ENCODE results near the gene PRXL2B.

The PRXL2B gene

GRCh38 chr1:2628933-2629626, 42.5 kb downstream of the PRXL2B start:
- in situ Hi-C loops (cut with MboI; ENCODE audit: low pct_unique_long_range_greater_than_20kb, low sequenced_read_pairs): no loop called here
- no peak for DNase-seq

- DNase-seq: no peak
- in situ Hi-C loops (cut with MboI; ENCODE audit: low pct_unique_long_range_greater_than_20kb, low sequenced_read_pairs): no loop called here
These were observed 43.3 kb downstream of the PRXL2B start for GRCh38 chr1:2629627-2630497.

- in situ Hi-C loops (cut with MboI; ENCODE audit: low pct_unique_long_range_greater_than_20kb, low sequenced_read_pairs): no loop called here
- DNase-seq: no peak
These were observed 44.0 kb downstream of the PRXL2B start for GRCh38 chr1:2630498-2631135.

GRCh38 chr1:2631136-2632050, 44.8 kb downstream of the PRXL2B start:
- in situ Hi-C loops (cut with MboI; ENCODE audit: low pct_unique_long_range_greater_than_20kb, low sequenced_read_pairs): no loop called here
- no peak for DNase-seq

GRCh38 chr1:2632051-2632430, 45.5 kb downstream of the PRXL2B start:
- no peak for DNase-seq
- in situ Hi-C loops (cut with MboI; ENCODE audit: low pct_unique_long_range_greater_than_20kb, low sequenced_read_pairs): no loop called here

- no peak for DNase-seq
These were observed 46.2 kb downstream of the PRXL2B start, which contains the start of gene MMEL1 for GRCh38 chr1:2632561-2633361. MMEL1 (minus strand) TSS chr1:2633016; CDS start chr1:2629484, 3,532 bp downstream.

GRCh38 chr1:2633366-2633935, 46.9 kb downstream of the PRXL2B start:
- DNase-seq: no peak
- in situ Hi-C loops (cut with MboI; ENCODE audit: low pct_unique_long_range_greater_than_20kb, low sequenced_read_pairs): no loop called here

More at GRCh38 chr1:2632561-2633361, 46.2 kb downstream of the PRXL2B start, which contains the start of gene MMEL1:
- in situ Hi-C loops (cut with MboI; ENCODE audit: low pct_unique_long_range_greater_than_20kb, low sequenced_read_pairs): no loop called here

GRCh38 chr1:2633936-2634491, 47.4 kb downstream of the PRXL2B start:
- in situ Hi-C loops (cut with MboI; ENCODE audit: low pct_unique_long_range_greater_than_20kb, low sequenced_read_pairs): no loop called here

GRCh38 chr1:2635361-2636010, 48.9 kb downstream of the PRXL2B start:
- in situ Hi-C loops (cut with MboI; ENCODE audit: low pct_unique_long_range_greater_than_20kb, low sequenced_read_pairs): no loop called here
- no peak for DNase-seq

More at GRCh38 chr1:2633936-2634491, 47.4 kb downstream of the PRXL2B start:
- DNase-seq: no peak

GRCh38 chr1:2636733-2637132, 50.2 kb downstream of the PRXL2B start:
- no peak for DNase-seq
- in situ Hi-C loops (cut with MboI; ENCODE audit: low pct_unique_long_range_greater_than_20kb, low sequenced_read_pairs): no loop called here

GRCh38 chr1:2637442-2638145, 51.0 kb downstream of the PRXL2B start:
- in situ Hi-C loops (cut with MboI; ENCODE audit: low pct_unique_long_range_greater_than_20kb, low sequenced_read_pairs): no loop called here
- no peak for DNase-seq

GRCh38 chr1:2638466-2639115, 52.0 kb downstream of the PRXL2B start:
- no peak for DNase-seq
- in situ Hi-C loops (cut with MboI; ENCODE audit: low pct_unique_long_range_greater_than_20kb, low sequenced_read_pairs): no loop called here

- in situ Hi-C loops (cut with MboI; ENCODE audit: low pct_unique_long_range_greater_than_20kb, low sequenced_read_pairs): no loop called here
- no peak for DNase-seq
These were observed 52.6 kb downstream of the PRXL2B start for GRCh38 chr1:2639203-2639602.

GRCh38 chr1:2639607-2640521, 53.3 kb downstream of the PRXL2B start:
- in situ Hi-C loops (cut with MboI; ENCODE audit: low pct_unique_long_range_greater_than_20kb, low sequenced_read_pairs): no loop called here
- DNase-seq: no peak

- DNase-seq: no peak
- in situ Hi-C loops (cut with MboI; ENCODE audit: low pct_unique_long_range_greater_than_20kb, low sequenced_read_pairs): no loop called here
These were observed 54.0 kb downstream of the PRXL2B start for GRCh38 chr1:2640626-2641025.
